Inferior parietal cortex (tissue), 1 donor: ENCODE data around the gene MFAP3L.
A peak's percentile ranks its signal among the peaks of the same experiment; 100 is the strongest.

Experiments
- DNase-seq: peaks from one replicate; pipeline ENCODE4 v3.0.0-alpha.2; 2016; ENCODE audit errors: extremely low spot score

MFAP3L gene

GRCh38 chr4:170022211-170022610 is 4.0 kb downstream of the MFAP3L start:
- DNase-seq, result peak; percentile 80

- DNase-seq, result no peak
Observed at GRCh38 chr4:170017252-170017651, 8.9 kb downstream of the MFAP3L start.

GRCh38 chr4:170015285-170015684 is 10.9 kb downstream of the MFAP3L start:
- peak; percentile 84 for DNase-seq

GRCh38 chr4:170014359-170015011 is 11.7 kb downstream of the MFAP3L start:
- DNase-seq, result no peak

GRCh38 chr4:170012629-170012958 is 13.6 kb downstream of the MFAP3L start:
- DNase-seq, result no peak

GRCh38 chr4:170011921-170012628 is 14.1 kb downstream of the MFAP3L start:
- DNase-seq, result no peak

GRCh38 chr4:170009291-170009690 is 16.9 kb downstream of the MFAP3L start:
- no peak for DNase-seq

GRCh38 chr4:170008801-170009200 is 17.4 kb downstream of the MFAP3L start:
- DNase-seq, result no peak

GRCh38 chr4:170008371-170008770 is 17.8 kb downstream of the MFAP3L start:
- no peak for DNase-seq

- DNase-seq, result no peak
Observed at GRCh38 chr4:170007113-170007512, 19.1 kb downstream of the MFAP3L start.

- no peak for DNase-seq
Observed at GRCh38 chr4:170005472-170005871, 20.7 kb downstream of the MFAP3L start.

- DNase-seq, result no peak
Observed at GRCh38 chr4:170004651-170005295, 21.4 kb downstream of the MFAP3L start.

GRCh38 chr4:170003071-170004070 is 22.8 kb downstream of the MFAP3L start:
- DNase-seq, result no peak

- no peak for DNase-seq
Observed at GRCh38 chr4:170001745-170002267, 24.4 kb downstream of the MFAP3L start.

- no peak for DNase-seq
Observed at GRCh38 chr4:170001011-170001744, 25.0 kb downstream of the MFAP3L start.

GRCh38 chr4:169999923-170000322 is 26.3 kb downstream of the MFAP3L start:
- DNase-seq, result no peak

- no peak for DNase-seq
Observed at GRCh38 chr4:169998981-169999380, 27.2 kb downstream of the MFAP3L start.

- no peak for DNase-seq
Observed at GRCh38 chr4:169996379-169997240, 29.6 kb downstream of the MFAP3L start.

- peak; percentile 75 for DNase-seq
Observed at GRCh38 chr4:169993531-169993930, 32.7 kb downstream of the MFAP3L start.

- DNase-seq, result no peak
Observed at GRCh38 chr4:169988252-169988651, 37.9 kb downstream of the MFAP3L start.
